DOHH2 (cell line): ENCODE data around the gene CTSE.

Source experiments
- H3F3A ChIP-seq: fragments of 200-600 bp; sonication (generic), shearing (Covaris generic); 2 replicates; pipeline ENCODE4 v1.6.0; 2016; ENCODE audit warnings: antibody characterized with exemption, mild to moderate bottlenecking; ENCODE audit not compliant: control insufficient read depth, insufficient read depth
- H3K27ac ChIP-seq: fragments of 200-600 bp; sonication (generic); 2 replicates; pipeline ENCODE4 v1.5.1; 2014; ENCODE audit warnings: low read depth, mild to moderate bottlenecking, low read length, moderate library complexity
- H3K27me3 ChIP-seq: fragments of 200-600 bp; sonication (generic); 2 replicates; pipeline ENCODE4 v1.6.1; 2014; ENCODE audit warnings: mild to moderate bottlenecking, low read length, mixed read lengths; ENCODE audit not compliant: control insufficient read depth
- H3K36me3 ChIP-seq: fragments of 200-600 bp; sonication (generic); 2 replicates; pipeline ENCODE4 v1.6.1; 2014; ENCODE audit warnings: mild to moderate bottlenecking, low read length, moderate library complexity, mixed read lengths; ENCODE audit not compliant: control insufficient read depth
- H3K4me1 ChIP-seq: fragments of 200-600 bp; sonication (generic); 2 replicates; pipeline ENCODE4 v1.6.1; 2014; ENCODE audit warnings: mild to moderate bottlenecking, low read length, mixed read lengths; ENCODE audit not compliant: control insufficient read depth
- H3K4me2 ChIP-seq: fragments of 200-600 bp; sonication (generic); 2 replicates; pipeline ENCODE4 v1.6.0; 2014; ENCODE audit warnings: mild to moderate bottlenecking, low read length, moderate library complexity
- H3K4me3 ChIP-seq: fragments of 200-600 bp; sonication (generic); 2 replicates; pipeline ENCODE4 v1.5.1; 2014; ENCODE audit warnings: mild to moderate bottlenecking, low read length, mixed read lengths
- H3K79me2 ChIP-seq: fragments of 200-600 bp; sonication (generic); 2 replicates; pipeline ENCODE4 v1.6.1; 2014; ENCODE audit warnings: mild to moderate bottlenecking, low read length, mixed read lengths; ENCODE audit not compliant: control insufficient read depth
- H3K9me2 ChIP-seq: fragments of 200-600 bp; sonication (generic); replicated peaks from 2 replicates; pipeline ENCODE4 v1.6.1; 2014; ENCODE audit warnings: mild to moderate bottlenecking, low read length, mixed read lengths; ENCODE audit not compliant: control insufficient read depth
- H3K9me3 ChIP-seq: fragments of 200-600 bp; sonication (generic); 2 replicates; pipeline ENCODE4 v1.6.1; 2014; ENCODE audit warnings: antibody characterized with exemption, low read length, mixed read lengths; ENCODE audit not compliant: control insufficient read depth, insufficient read depth
- H4K20me1 ChIP-seq: fragments of 200-600 bp; sonication (generic); 2 replicates; pipeline ENCODE4 v1.6.0; 2014; ENCODE audit warnings: low read depth, mild to moderate bottlenecking, antibody characterized with exemption, low read length, moderate library complexity; ENCODE audit not compliant: control insufficient read depth, insufficient read depth
- EZH2phosphoT487 ChIP-seq: fragments of 200-600 bp; sonication (generic); IDR thresholded peaks from 2 replicates; pipeline ENCODE4 v1.6.1; 2017; ENCODE audit warnings: borderline replicate concordance, mild to moderate bottlenecking, antibody characterized with exemption, low read length, moderate library complexity, mixed read lengths
- TF ChIP-seq, protein P1 (sequence below): fragments of 200-600 bp; sonication (generic); IDR thresholded peaks from one replicate; pipeline ENCODE4 v1.5.1; 2014; ENCODE audit warnings: antibody characterized with exemption, mild to moderate bottlenecking, low read depth, low read length; ENCODE audit not compliant: poor library complexity, severe bottlenecking

Gene CTSE

DNA sequence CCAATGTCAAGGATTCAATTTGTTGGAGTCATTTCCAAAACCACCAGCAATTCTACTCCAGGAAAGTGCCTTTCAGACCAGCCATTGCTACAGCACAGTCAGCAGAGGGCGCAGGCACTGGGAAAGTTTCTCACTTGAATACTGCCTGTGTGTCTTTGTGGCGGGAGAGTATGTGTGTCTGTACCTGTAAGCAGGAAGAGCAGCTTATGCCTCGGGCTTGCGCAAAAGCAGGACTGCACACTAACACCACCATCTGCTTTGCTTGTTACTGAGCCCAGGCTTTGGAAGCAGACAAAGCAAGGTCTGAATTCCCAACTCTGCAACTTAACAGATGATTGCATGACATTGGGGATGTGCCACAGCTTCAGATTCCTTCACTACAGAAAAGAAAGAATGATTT is 7.0 kb upstream of the CTSE start:
- Histone ChIP-seq H3K36me3 (no peaks in the 10 kb centered on the region), H3K4me3 (peak overlapping the region; percentile 26), H3K27me3 (peaks cover 7% of the 10 kb centered on the region), H3K4me2 (peak overlapping the region; percentile 49), H3F3A (0 out of 2 replicates have a peak, but pooled peaks cover 4% of the 10 kb centered on the region), H3K4me1 (peaks cover 43% of the 10 kb centered on the region), H3K27ac (no peak overlapping the region), H4K20me1 (no peaks in the 10 kb centered on the region), H3K79me2 (no peaks in the 10 kb centered on the region), H3K9me2 (no peaks in the 10 kb centered on the region), H3K9me3 (no peaks in the 10 kb centered on the region)
- TF ChIP-seq, protein P1, sequence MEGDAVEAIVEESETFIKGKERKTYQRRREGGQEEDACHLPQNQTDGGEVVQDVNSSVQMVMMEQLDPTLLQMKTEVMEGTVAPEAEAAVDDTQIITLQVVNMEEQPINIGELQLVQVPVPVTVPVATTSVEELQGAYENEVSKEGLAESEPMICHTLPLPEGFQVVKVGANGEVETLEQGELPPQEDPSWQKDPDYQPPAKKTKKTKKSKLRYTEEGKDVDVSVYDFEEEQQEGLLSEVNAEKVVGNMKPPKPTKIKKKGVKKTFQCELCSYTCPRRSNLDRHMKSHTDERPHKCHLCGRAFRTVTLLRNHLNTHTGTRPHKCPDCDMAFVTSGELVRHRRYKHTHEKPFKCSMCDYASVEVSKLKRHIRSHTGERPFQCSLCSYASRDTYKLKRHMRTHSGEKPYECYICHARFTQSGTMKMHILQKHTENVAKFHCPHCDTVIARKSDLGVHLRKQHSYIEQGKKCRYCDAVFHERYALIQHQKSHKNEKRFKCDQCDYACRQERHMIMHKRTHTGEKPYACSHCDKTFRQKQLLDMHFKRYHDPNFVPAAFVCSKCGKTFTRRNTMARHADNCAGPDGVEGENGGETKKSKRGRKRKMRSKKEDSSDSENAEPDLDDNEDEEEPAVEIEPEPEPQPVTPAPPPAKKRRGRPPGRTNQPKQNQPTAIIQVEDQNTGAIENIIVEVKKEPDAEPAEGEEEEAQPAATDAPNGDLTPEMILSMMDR, result peak; percentile 98
- TF ChIP-seq EZH2phosphoT487, result no peak

DNA sequence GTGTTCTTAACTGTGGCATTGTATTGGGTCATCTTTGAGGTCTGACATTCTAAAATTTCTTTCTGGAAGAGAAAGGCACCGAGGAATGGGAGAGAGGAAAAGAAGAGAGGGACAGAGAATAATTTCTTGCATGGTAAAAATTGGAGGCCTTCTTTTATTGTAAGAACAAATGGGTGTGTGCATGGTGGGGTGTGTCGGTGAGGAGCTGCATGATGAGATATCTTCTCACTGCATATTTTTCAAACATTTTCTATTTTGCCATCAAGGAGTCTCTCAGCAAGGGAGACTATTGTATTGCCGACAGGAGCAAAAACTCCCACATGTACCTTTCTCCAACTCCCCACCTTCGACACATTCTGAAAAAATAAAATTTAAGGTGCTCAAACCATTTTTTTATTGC is 6.5 kb upstream of the CTSE start:
- H3K4me2 ChIP-seq, result no peak overlapping the region
- H3K4me1 ChIP-seq, result peaks cover 38% of the 10 kb centered on the region

DNA sequence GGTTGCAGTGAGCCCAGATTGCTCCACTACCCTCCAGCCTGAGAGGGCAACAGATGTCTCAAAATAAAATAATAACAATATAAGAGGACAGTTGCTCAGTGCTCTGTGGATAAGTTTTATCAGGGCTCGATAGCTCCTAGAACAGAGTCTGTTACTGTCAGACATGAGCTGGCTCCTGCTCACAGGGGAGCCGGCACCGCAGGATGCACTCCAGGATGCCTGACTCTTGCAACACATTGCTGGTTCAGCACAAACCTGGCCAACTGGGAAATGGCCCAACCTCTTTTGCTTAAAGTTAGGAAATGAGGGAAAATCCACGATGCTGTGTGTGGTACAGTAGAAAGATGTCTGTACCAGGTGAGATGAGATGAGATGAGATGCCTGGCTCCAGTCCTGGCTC is 5.8 kb upstream of the CTSE start:
- Histone ChIP-seq H3K27ac (no peak overlapping the region), H3K27me3 (peaks cover 7% of the 10 kb centered on the region), H3K79me2 (no peaks in the 10 kb centered on the region), H3K4me1 (peaks cover 31% of the 10 kb centered on the region), H3K9me3 (no peaks in the 10 kb centered on the region), H3K4me3 (no peak overlapping the region), H3K36me3 (no peaks in the 10 kb centered on the region), H3K9me2 (no peaks in the 10 kb centered on the region), H3K4me2 (no peak overlapping the region), H4K20me1 (no peaks in the 10 kb centered on the region), H3F3A (0 out of 2 replicates have a peak, but pooled peaks cover 2% of the 10 kb centered on the region)
- TF ChIP-seq, protein P1, result no peak
- no peak for TF ChIP-seq EZH2phosphoT487

More for the DNA sequence above, 6.5 kb upstream of the CTSE start:
- Histone ChIP-seq H3F3A (0 out of 2 replicates have a peak, but pooled peaks cover 2% of the 10 kb centered on the region), H3K27me3 (peaks cover 7% of the 10 kb centered on the region), H3K4me3 (no peak overlapping the region), H3K79me2 (no peaks in the 10 kb centered on the region), H4K20me1 (no peaks in the 10 kb centered on the region), H3K9me3 (no peaks in the 10 kb centered on the region), H3K36me3 (no peaks in the 10 kb centered on the region), H3K9me2 (no peaks in the 10 kb centered on the region), H3K27ac (no peak overlapping the region)
- TF ChIP-seq, protein P1, result no peak
- TF ChIP-seq EZH2phosphoT487, result no peak
